DMS153 treated with DMSO at 0.1 percent for 48 hours (cell line): ENCODE measurements around the gene ERN2.
"Not testable (repeated sequence)": the region's sequence is repeated elsewhere in the genome, so short reads cannot be mapped to it uniquely, and the experiment has no call there.

Source experiments
- DNase-seq: peaks from one replicate; lab custom pipeline; 2025; ENCODE audit not compliant: unreplicated experiment; lab: John Stamatoyannopoulos, UW

The ERN2 gene

DNA sequence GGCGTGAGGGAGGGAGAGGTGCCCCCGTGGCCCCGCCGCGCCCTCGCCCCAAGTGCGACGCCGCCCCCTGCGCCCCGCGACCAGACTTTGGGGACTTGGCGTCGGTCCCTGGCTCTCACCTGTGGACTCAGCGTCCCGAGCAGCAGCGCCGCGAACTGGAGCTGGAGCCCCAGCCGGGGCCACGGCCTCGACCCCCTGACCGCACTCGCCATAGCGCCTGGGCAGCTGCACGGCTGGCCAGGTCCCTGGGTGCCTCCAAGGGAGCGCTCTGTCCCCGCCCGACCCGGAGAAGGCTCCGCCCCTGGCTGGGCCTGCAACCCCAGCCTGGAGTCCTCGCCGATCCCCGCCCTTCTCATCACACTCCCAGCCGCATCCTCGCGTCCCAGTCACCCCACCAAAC, at the start of gene ERN2:
Gene ERN2, minus strand, starts transcription at position 247 of the 400 bp plus-strand sequence. Its CDS starts 35 bp downstream, at position 212.
- DNase-seq: no peak

DNA sequence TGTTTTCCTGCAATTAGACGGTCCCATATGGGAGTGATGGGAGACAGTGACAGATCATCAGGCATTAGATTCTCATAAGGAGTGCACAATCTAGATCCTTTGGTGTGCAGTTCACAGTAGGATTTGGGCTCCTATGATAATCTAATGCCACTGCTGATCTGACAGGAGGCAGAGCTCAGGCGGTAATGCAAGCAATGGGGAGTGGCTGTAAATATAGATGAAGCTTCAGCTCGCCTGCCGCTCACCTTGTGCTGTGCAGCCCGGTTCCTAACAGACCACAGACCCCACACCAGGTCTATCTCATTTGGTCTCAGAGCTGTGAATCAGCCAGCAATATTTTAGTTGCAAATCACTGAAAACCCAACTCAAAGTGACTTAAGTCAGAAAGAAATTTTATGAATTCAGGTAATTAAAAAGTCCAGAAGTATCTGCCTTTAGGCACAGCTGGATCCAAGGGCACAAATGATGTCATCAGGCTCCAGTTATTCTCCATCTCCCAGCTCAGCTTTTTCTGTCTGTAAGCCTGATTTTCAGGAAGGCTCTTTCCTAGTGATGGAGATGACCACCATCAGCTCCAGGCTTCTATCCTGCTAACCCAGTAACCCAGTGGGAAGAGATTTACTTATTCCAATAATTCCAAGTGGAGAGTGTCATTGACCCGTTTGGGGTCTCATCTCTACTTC, 45.1 kb upstream of the ERN2 start:
- no peak for DNase-seq

DNA sequence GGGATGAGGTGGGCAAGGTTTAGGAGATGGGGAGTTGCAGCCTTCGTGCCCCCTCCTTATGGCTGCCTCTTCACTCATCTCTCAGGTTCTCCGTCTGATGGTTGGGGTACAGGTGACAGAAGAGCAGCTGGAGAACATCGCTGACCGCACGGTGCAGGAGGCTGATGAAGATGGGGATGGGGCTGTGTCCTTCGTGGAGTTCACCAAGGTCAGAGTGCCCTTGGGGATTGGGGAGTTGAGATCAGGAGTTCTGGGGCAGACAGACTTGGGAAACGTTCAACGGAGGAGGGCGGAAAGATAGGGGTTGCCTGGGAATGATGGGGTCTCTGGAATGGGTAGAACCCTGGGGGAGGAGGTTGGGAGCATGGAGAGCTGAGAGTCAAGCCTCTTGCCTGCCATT, 44.1 kb upstream of the ERN2 start:
- no peak for DNase-seq

DNA sequence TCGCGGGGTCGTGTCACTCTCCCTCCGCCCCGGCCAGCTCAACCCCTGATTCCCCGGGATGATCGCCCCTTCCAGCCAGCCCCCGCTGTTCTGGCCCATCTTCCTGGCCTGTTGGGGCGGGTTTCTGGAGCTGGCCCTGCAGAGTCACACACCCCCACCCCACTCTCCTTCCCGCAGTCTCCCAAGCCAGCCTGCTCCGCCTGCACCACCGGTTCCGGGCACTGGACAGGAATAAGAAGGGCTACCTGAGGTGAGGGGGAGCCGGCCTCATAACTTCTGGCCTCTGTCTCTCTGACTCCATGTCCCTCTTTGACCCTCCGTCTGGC, 42.4 kb upstream of the ERN2 start:
- DNase-seq: no peak

DNA sequence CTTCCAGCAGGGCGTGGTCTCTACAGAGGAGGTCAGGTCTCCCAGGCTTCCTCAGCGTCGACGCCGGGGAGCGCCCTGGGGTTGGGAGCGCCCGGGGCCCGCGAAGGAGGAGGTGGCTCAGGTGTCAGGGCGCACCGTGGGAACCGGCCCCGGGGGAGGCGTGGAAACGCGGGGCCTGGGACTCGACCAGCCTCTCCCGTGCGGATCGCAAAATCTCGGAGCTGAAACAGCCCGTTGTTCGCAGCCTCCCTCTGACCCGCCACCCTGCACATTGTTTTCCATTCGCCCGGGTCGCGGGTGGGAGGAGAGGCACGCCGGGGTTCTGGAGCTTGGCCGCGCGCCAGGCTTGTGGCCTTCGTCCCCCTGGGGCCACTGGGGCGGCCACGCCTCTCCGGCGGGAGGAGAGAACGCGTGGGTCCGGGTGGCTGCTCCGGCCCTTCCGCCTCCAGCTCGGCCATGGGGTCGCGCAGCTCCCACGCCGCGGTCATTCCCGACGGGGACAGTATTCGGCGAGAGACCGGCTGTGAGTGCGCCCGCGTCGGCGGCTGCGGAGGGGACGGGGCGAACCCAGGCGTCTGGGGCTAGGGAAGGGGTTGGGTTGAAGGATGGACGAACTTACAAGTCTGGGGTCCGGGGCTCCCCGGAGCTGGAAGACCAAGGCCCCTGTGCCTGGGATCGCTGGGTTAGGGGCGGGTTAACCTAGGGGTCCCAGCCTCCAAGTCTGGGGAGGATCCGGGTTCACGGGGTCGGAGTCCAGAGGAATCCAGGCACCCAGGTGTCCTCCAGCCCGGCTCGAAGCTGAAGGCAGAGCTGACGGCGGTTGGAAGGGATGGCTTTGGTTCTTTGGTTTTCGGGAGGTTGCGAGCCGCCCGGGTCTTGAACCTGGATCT, 41.8 kb upstream of the ERN2 start, which contains the start of gene CHP2:
Gene CHP2, plus strand, starts transcription at position 433 of the 890 bp plus-strand sequence. Its CDS starts 24 bp downstream, at position 457.
- DNase-seq: no peak

DNA sequence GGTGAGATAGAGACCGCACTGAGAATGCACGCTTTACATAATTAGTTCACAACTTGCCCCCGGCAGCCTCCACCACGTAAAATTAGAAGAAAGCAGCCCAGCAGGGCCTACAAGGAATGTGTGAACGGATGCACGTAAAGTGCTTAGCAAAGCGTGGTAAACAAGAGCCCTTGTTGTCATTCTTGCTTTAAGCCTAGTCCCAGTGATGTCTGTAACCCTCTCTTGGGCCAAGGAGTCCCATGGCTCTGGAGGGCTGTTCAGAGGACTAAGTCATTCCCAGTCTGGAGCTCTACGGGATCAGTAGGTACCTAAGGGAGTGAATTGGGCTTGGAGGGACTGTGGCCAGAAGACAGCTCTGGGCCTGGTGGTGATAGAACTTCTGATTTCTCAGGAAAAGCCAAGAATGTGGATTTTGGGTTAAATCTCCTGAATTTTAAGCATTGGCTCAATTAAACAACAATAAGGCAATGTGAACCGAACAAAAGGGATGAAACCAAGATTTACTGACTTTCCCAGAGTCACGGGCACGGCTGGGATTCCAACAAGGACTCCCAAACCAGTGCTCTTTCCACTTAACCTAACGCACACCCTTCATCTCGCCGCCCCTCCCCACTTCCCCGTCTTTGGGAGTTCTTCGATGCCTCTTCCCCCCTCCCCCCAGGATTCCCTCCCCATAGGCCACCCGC, 41.0 kb upstream of the ERN2 start:
- no peak for DNase-seq

DNA sequence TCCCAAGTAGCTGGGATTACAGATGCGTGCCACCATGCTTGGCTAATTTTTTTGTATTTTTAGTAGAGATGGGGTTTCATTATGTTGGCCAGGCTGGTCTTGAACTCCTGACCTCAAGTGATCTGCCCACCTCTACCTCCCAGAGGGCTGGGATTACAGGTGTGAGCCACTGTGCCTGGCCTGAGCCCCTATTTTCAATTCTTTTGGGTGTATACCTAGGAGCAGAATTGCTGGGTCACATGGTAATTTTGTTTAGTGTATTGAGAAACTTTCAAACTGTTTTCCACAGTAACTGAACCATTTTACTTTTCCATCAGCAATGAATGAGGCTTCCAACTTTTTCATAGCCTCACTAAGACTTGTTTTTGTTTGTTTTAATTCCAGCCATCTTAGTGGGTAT, 38.0 kb upstream of the ERN2 start:
- not testable (repeated sequence) for DNase-seq

DNA sequence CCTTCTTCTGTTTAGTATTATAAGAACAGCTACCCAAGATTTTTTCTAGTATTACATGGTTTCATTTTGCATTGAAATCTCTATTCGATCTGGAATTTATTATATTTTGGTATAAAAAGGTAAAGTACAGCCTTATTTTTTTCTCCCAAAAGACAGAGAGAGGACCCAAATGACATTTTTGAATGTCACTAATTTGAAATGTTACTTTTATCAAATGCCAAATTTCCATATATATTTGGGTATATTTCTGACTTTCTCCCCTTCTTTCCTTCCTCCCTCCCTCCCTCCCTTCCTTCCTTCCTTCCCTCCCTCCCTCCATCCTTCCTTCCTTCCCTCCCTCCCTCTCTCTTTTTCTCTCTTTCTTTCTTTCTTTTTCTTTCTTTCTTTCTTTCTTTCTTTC, 35.6 kb upstream of the ERN2 start:
- DNase-seq: no peak

DNA sequence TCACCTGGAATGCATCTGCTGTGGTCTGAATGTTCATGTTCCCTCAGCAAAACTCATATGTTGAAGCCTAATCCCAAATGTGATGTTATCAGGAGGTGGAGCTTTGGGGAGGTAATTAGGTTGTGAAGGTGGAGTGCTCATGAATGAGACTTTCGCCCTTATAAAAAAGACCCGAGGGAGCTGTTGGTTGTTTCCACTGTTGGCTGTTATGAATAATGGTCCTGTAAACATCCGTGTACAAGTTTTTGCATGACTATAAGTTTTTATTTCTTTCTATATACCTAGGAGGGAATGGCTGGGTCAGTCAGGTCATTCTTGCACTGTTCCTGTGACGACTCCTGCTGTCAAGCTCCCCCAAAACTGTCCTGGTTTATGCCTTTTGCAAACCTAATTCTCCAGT, 32.2 kb upstream of the ERN2 start:
- DNase-seq: no peak

DNA sequence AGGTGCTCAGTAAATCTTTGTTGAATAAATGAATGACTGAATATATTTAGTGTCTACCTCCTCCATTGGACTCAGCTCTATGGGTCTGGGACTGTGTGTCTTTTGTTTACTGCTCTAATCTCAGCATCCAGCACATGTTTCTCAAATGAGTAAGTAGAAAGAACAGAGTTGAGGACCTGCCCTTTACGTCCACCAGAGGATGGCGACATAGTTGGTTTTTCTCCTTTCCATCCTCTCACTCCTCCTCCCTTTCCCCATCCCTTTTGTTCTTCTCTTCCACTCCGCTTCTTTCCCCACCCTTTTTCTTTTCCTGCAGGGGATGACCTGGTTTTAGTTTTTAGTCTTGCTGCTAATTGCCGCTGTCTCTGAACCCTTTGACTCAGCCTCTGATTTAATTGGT, 29.7 kb upstream of the ERN2 start:
- DNase-seq: no peak

DNA sequence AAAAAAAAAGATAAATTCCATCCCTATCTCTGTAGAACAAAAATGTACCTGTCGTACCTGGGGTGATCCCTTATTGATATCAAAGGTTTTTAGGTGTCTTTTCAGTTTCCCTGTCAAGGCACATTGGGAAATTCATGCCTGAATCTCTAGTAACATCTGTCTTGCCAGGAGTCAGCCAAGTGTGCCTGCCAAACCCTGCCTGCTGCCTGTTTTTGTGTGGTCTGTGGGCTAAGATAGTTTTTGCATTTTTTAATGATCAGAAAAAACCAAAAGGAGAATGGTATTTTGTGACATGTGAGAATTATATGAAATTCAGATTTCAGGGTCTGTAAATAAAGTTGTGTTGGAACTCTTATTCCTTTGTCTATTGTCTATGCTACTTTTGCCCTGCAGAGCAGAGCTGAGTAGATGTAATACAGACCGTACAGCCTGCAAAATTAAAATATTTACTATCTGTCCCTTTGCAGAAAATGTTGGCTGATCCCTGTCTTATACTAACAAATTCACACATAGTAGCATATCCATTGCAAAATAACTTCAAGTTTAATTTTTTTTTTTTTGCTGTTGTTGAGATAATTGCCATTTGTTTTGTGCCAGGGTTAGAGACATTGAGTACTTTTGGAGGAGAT, 28.8 kb upstream of the ERN2 start:
- no peak for DNase-seq

DNA sequence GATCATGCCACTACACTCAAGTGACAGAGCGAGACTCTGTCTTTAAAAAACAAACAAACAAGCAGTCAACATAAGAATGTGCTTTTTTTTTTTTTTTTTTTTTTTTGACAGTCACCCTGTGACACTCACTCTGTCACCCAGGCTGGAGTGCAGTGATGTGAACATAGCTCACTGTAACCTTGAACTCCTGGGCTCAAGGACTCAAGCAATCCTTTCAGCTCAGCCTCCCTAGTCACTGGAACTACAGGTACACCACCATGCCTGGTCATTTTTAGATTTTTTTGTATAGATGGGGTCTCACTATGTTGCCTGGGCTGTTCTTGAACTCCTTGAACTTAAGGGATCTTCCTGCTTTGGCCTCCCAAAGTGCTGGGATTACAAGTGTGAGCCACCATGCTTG, 26.5 kb upstream of the ERN2 start:
- DNase-seq: no peak

DNA sequence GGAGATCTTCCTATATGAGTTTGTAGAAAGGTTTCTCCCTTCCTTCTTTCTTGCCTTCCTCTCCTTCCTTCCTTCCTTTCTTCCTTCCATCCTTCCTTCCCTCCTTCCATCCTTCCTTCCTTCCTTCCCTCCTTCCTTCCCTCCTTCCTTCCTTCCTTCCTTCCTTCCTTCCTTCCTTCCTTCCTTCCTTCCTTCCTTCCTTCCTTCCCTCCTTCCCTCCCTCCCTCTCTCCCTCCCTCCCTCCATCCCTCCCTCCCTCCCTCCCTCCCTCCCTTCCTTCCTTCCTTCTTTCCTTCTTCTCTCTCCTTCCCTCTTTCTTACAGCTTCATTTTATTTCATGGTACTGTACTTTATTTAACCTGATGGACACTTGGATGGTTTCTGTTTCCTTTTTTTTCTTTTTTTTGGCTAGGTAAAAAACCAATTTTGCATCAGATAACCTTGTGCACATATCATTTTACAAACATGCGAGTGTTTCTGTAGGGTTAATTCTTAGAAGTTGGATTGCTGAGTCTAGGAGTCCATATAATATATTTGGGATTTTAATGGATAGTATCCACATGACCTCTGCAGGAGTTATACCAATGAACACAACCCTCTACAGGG, 24.5 kb upstream of the ERN2 start:
- DNase-seq: not testable (repeated sequence)

DNA sequence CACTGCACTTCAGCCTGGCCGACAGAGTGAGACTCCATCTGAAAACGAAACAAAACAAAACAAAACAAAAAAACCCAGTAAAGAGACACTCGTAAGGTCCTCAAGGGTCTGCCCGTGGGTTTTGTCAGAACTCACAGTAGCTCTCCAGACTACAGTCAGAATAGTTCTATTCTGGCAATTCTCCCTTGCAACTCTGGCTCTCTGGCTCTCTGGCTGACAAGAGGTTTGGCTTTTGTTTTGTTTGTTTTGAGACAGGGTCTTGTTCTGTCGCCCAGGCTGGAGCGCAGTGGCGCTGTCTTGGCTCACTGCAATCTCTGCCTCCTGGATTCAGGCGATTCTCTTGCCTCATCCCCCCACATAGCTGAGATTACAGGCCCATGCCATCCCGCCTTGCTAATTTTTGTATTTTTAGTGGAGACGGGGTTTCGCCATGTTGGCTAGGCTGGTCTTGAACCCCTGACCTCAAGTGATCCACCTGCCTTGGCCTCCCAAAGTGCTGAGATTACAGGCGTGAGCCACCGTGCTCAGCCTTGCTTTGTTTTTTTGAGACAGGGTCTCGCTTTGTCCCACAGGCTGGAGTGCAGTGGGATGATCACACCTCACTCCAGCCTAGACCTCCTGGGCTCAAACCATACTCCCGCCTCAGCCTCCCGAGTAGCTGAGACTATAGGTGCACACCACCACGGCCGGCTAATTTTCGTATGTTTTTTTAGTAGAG, 21.3 kb upstream of the ERN2 start:
- no peak for DNase-seq

DNA sequence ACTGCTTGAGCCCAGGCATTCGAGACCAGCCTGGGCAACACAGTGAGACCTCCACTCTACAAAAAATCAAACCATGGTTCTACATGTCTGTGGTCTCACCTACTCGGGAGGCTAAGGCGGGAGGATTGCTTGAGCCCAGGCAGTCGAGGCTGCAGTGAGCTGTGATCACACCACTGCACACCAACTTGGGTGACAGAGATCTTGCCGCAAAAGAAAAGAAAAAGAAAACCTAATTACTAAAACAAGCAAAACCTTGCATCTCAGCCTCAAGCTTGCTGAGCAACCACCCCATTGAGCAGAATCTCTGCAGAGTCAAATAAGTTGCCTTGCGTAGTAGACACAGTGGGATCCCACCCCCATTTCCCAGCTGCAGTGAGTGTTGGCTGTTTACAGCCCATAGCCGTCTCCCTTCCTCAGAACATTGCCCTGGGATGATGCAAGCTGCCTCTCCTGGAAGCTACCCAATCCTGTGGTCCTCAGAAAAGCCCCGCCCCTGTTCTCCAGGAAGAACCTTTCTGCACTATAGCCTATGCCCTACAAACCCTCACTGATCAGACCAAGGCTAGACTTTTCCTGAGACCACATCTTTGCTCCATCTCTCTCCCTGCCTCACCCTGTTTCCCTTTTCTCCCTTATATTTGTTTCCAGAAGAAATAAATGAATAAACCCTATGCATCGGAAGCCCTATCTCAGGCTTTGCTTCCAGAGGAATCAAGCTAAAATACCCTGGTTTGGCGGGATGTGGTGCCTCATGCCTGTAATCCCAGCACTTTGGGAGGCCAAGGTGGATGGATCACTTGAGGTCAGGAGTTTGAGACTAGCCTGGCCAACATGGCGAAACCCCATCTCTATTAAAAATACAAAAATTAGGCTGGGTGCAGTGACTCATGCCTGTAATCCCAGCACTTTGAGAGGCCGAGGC, 16.7 kb upstream of the ERN2 start:
- DNase-seq: no peak

DNA sequence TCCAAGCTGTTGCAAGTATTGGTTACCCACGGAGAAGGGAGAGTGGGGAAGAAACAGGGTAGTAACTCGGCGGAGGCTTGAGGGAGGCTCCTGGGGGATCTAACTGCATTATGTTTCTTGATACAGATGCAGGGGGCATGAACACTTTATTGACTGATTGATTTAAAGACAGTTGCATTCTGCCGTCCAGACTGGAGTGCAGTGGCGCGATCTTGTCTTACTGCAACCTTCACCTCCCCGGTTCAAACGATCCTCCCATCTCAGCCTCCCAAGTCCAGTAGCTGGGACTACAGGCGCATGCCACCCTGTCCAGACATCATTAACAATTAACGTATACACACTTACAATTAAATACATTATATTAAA, 15.1 kb upstream of the ERN2 start:
- DNase-seq: no peak

DNA sequence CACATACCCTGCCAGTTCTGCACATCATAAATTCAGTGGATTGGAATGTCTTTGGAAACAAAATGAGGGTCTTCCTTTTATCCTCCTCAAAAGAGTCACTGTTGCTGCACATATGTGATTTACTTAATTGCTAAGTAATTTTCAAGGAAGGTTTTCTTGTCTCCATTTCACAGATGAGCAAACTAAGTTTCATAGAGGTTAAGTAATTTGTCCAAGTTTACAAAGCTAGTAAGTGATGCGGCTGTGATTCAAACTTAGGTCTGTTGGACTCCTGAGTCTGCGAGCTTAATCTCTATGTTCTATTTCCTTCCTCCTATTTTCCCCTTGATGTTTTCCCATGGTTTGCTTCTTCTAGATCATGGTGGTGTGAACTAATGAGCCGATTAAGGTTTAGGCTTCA, 13.7 kb upstream of the ERN2 start:
- DNase-seq: no peak

DNA sequence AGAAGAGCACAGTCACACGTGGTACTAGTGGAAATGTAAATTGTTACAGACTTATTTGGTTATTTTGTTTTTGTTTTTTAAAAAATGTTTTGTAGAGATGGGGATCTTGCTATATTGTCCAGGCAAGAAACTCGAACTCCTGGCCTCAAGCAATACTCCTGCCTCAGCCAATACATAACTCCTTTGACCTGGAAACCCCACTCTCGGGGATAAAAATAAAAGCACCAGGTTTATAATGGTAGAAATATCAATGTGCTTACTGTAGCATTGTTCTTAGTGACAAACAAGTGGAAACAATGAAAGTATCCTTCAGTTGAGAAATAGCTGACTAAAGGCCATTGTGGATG, 11.7 kb upstream of the ERN2 start:
- DNase-seq: no peak

DNA sequence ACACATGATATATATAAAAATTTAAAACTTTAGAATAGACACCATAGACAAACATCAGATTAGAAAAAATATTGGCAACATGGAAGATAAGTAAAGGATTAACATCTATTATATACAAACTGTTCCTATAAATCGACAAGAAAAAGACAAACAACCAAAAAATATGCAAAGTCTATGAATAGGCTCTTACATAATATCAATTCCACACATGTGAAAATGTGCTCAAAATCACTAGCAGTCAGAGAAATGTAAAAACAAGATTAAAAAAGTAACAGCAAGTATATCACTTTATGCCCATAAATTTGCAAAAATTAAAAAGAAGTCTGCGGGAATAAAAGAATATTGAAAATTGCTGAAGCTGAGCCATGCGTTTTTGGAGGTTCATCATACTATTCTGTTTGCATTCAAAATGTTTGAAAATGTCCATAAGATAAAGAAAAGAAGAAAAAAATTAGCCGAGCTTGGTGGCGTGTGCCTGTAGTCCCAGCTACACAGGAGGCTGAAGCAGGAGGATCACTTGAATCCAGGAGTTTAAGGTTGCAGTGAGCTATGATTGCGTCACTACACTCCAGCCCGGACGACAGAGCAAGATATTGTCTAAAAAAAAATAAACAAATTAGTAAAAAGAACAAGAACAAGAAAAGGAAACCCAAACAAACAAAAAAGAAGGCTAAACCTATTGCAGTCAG, 11.2 kb upstream of the ERN2 start:
- DNase-seq: no peak
